HL-60 (cell line): ENCODE data around the gene HSP90AA1.

Source experiments
- DNase-seq, 2 experiments: peaks; one replicate each; pipeline ENCODE4 v3.0.0-alpha.2; 2010 to 2020; ENCODE audit warnings: low read depth in 1 of 2, low spot score in 1 of 2
- H3K27ac ChIP-seq: fragments of 250-450 bp; sonication (Bioruptor Pico); replicated peaks from 2 replicates; pipeline ENCODE4 v1.5.1; 2020; ENCODE audit warnings: mild to moderate bottlenecking, moderate library complexity
- H3K27me3 ChIP-seq: fragments of 250-450 bp; sonication (Bioruptor Pico); 2 replicates; pipeline ENCODE4 v1.5.1; 2021; ENCODE audit warnings: mild to moderate bottlenecking, moderate library complexity; ENCODE audit not compliant: insufficient read depth, poor library complexity, severe bottlenecking
- H3K4me3 ChIP-seq: replicated peaks from 2 replicates; pipeline ENCODE4 v1.5.1; 2011; ENCODE audit warnings: mild to moderate bottlenecking, control low read depth, low read length; ENCODE audit not compliant: insufficient read depth
- CTCF ChIP-seq: IDR thresholded peaks from one replicate; pipeline ENCODE4 v1.5.1; 2011; ENCODE audit warnings: low read length, control low read depth, inconsistent platforms; ENCODE audit not compliant: insufficient read depth
- GABPA ChIP-seq: IDR thresholded peaks from 2 replicates; pipeline ENCODE4 v1.6.1; 2012; ENCODE audit warnings: low read depth
- POLR2AphosphoS5 ChIP-seq: IDR thresholded peaks from 2 replicates; pipeline ENCODE4 v1.6.1; 2012; ENCODE audit warnings: low read depth
- REST ChIP-seq: IDR thresholded peaks from 2 replicates; pipeline ENCODE4 v1.6.1; 2012; ENCODE audit warnings: low read depth; ENCODE audit not compliant: insufficient replicate concordance
- SPI1 ChIP-seq: IDR thresholded peaks from 2 replicates; pipeline ENCODE4 v1.6.1; 2012; ENCODE audit warnings: low read depth, mild to moderate bottlenecking, borderline replicate concordance

The HSP90AA1 gene

GRCh38 chr14:102058961-102059360 lies 27.9 kb downstream of the HSP90AA1 start:
- no peak overlapping the region for H3K4me3 ChIP-seq
- H3K27ac ChIP-seq = no peak overlapping the region
- H3K27me3 ChIP-seq = no peaks in the 10 kb centered on the region
- no peak for DNase-seq
- no peak for TF ChIP-seq SPI1
- no peak for TF ChIP-seq GABPA
- no peak for TF ChIP-seq REST
- TF ChIP-seq POLR2AphosphoS5 = no peak
- no peak for TF ChIP-seq CTCF

- no peak for DNase-seq
- Histone ChIP-seq H3K4me3 (no peak overlapping the region), H3K27me3 (no peaks in the 10 kb centered on the region), H3K27ac (no peak overlapping the region)
- TF ChIP-seq SPI1 (no peak), REST (no peak), CTCF (no peak), GABPA (no peak)
Observed at GRCh38 chr14:102058146-102058545, 28.7 kb downstream of the HSP90AA1 start.

- Histone ChIP-seq H3K27me3 (no peaks in the 10 kb centered on the region), H3K4me3 (no peak overlapping the region), H3K27ac (no peak overlapping the region)
- TF ChIP-seq REST = no peak
- TF ChIP-seq POLR2AphosphoS5 = no peak
- TF ChIP-seq CTCF = no peak
- no peak for TF ChIP-seq SPI1
- TF ChIP-seq GABPA = no peak
- no peak for DNase-seq
Observed at GRCh38 chr14:102057480-102058114, 29.2 kb downstream of the HSP90AA1 start.
